GM12878 (cell line): ENCODE results near the gene TMEM232. TPM values are rescaled to one million over a fixed set of nuclear protein-coding genes. Genes with fewer than 3 reads are reported as not detected.

Experiments used
- ATAC-seq: fragments of 200-7000 bp; cut with Tn5 transposase; 3 replicates; pipeline ENCODE4 v1.9.1; 2020; ENCODE audit warnings: mild to moderate bottlenecking, moderate library complexity
- BruUV-seq: library from RNA; stranded (reverse); fragments of 400-500 nt; replicated peaks from 2 replicates; lab custom pipeline; 2021; lab: Mats Ljungman, UMichigan
- CTCF ChIA-PET: fragments of 300-600 bp; sonication (Branson Sonifier 250); formaldehyde crosslinking; extraction: SDS; loops from one replicate; lab custom pipeline; 2021; ENCODE audit warnings: inconsistent platforms; lab: Yijun Ruan, JAX
- POLR2A ChIA-PET: fragments of 350-600 bp; formaldehyde crosslinking; extraction: SDS; loops from one replicate; lab custom pipeline; 2021; ENCODE audit warnings: inconsistent platforms; lab: Charles Lee
- RAD21 ChIA-PET: fragments of 300-600 bp; sonication (Branson Sonifier 250); formaldehyde crosslinking; loops from one replicate; lab custom pipeline; 2023; ENCODE audit warnings: antibody characterized with exemption; ENCODE audit not compliant: unreplicated experiment; lab: Charles Lee
- SMC1A ChIA-PET: fragments of 300-600 bp; sonication (Branson Sonifier 250); formaldehyde crosslinking; loops from one replicate; lab custom pipeline; 2023; ENCODE audit not compliant: unreplicated experiment, uncharacterized antibody; lab: Charles Lee
- DNase-seq: peaks from one replicate; pipeline ENCODE4 v3.0.0-alpha.2; 2011; ENCODE audit warnings: low read depth, low spot score
- FAIRE-seq: peaks from 3 replicates; lab custom pipeline; 2011; peaks lifted over from hg19 to GRCh38; lab: Jason Lieb, UNC
- H2AFZ ChIP-seq: 2 replicates; pipeline ENCODE4 v1.6.0; 2011; ENCODE audit warnings: low read depth, low read length, control low read depth; ENCODE audit not compliant: control insufficient read depth
- H3K27ac ChIP-seq: 2 replicates; pipeline ENCODE4 v1.5.1; 2011; ENCODE audit warnings: control low read depth; ENCODE audit not compliant: control insufficient read depth, insufficient read depth
- H3K27me3 ChIP-seq, 2 experiments: replicated peaks in 1 of 2; 2 replicates each; pipeline versions ENCODE4 v1.6.0 to v1.6.1; 2011; ENCODE audit warnings: low read length in 1 of 2; ENCODE audit not compliant: control insufficient read depth in 2 of 2, insufficient read depth in 2 of 2
- H3K36me3 ChIP-seq, 2 experiments: 2 replicates each; pipeline ENCODE4 v1.5.1; 2011; ENCODE audit warnings: low read length in 1 of 2; ENCODE audit not compliant: control insufficient read depth in 2 of 2, insufficient read depth in 2 of 2
- H3K4me1 ChIP-seq: 2 replicates; pipeline ENCODE4 v1.6.1; 2011; ENCODE audit warnings: mild to moderate bottlenecking, low read length, moderate library complexity, mixed read lengths; ENCODE audit not compliant: control insufficient read depth, insufficient read depth
- H3K4me2 ChIP-seq: 2 replicates; pipeline ENCODE4 v1.6.0; 2011; ENCODE audit warnings: control low read depth; ENCODE audit not compliant: control insufficient read depth, insufficient read depth
- H3K4me3 ChIP-seq: fragments of 200-600 bp; sonication (generic); 2 replicates; pipeline ENCODE4 v1.5.1; 2016
- H3K79me2 ChIP-seq: 2 replicates; pipeline ENCODE4 v1.6.0; 2011; ENCODE audit warnings: low read length; ENCODE audit not compliant: control insufficient read depth, insufficient read depth
- H3K9ac ChIP-seq: 2 replicates; pipeline ENCODE4 v1.8.0; 2011; ENCODE audit warnings: low read length, control low read depth, mixed read lengths; ENCODE audit not compliant: control insufficient read depth, insufficient read depth
- H3K9me3 ChIP-seq: replicated peaks from 3 replicates; pipeline ENCODE4 v1.5.1; 2011; ENCODE audit warnings: mild to moderate bottlenecking, low read length; ENCODE audit not compliant: control insufficient read depth, insufficient read depth
- H4K20me1 ChIP-seq: 2 replicates; pipeline ENCODE4 v1.6.0; 2011; ENCODE audit not compliant: control insufficient read depth, insufficient read depth
- EZH2 ChIP-seq: IDR thresholded peaks from 2 replicates; pipeline ENCODE4 v1.6.1; 2012; ENCODE audit warnings: low read depth, mild to moderate bottlenecking, control low read depth, inconsistent platforms, low read length, borderline replicate concordance; ENCODE audit not compliant: control insufficient read depth
- GATAD2B ChIP-seq: fragments of 450-650 bp; conservative IDR thresholded peaks from 2 replicates; pipeline ENCODE4 v1.6.1; 2017; ENCODE audit warnings: low read depth, mild to moderate bottlenecking, moderate library complexity
- HDGF ChIP-seq: fragments of 450-650 bp; IDR thresholded peaks from 2 replicates; pipeline ENCODE4 v1.6.1; 2016; ENCODE audit warnings: antibody characterized with exemption
- PML ChIP-seq: IDR thresholded peaks from 2 replicates; pipeline ENCODE4 v1.6.1; 2012; ENCODE audit warnings: low read length, inconsistent platforms
- RAD51 ChIP-seq: fragments of 450-650 bp; IDR thresholded peaks from 2 replicates; pipeline ENCODE4 v1.6.1; 2016; ENCODE audit warnings: moderate library complexity, mild to moderate bottlenecking, inconsistent platforms
- RUNX3 ChIP-seq: IDR thresholded peaks from 2 replicates; pipeline ENCODE4 v1.6.1; 2012; ENCODE audit warnings: low read length, inconsistent platforms
- TCF7 ChIP-seq: IDR thresholded peaks from 2 replicates; pipeline ENCODE4 v1.6.1; 2014; ENCODE audit warnings: antibody characterized with exemption, borderline replicate concordance
- WGBS: methylation state at CpG from one replicate; pipeline ENCODE4 v1.1.6; 2016; ENCODE audit warnings: low lambda C conversion rate; ENCODE audit not compliant: insufficient replicate concordance, insufficient coverage; ENCODE audit errors: missing lambda C conversion rate; 5-methylcytosine and 5-hydroxymethylcytosine counted together
- in situ Hi-C: fragments of 300-500 bp; cut with MboI; formaldehyde crosslinking; loops from 9 replicates; pipeline ENCODE4 v1.14.3; 2018; ENCODE audit warnings: mixed read lengths
- intact Hi-C: fragments of 100-400 bp; cut with micrococcal nuclease; formaldehyde crosslinking; loops from one replicate; pipeline ENCODE4 v1.14.2; 2022; ENCODE audit not compliant: unreplicated experiment
- polyA plus RNA-seq, 11 experiments: library from polyadenylated mRNA; depleted of rRNA in 4 of 11; unstranded in 6 of 11; stranded (reverse) in 5 of 11; fragments of >200 nt; fragmentation: Nextera tagmentation in 4 of 11; fragmentation: Illumina TruSeq in 1 of 11; extraction: Ambion mirVana in 4 of 11; extraction: Trizol in 1 of 11; gene quantifications; 1 replicate in 1 of 11; 2 replicates in 10 of 11; pipeline versions ENCODE4 v1.2.1 to v1.2.3, GENCODE V29; 2011 to 2016; ENCODE audit warnings: inconsistent platforms in 2 of 11, missing spikeins in 2 of 11, low read depth in 1 of 11
- total RNA-seq, 4 experiments: library from RNA; depleted of rRNA in 3 of 4; stranded (reverse); fragments of >200 nt in 3 of 4; fragmentation: Illumina TruSeq in 1 of 4; extraction: Trizol in 1 of 4; gene quantifications; 2 replicates each; pipeline versions ENCODE4 v1.2.1 to v1.2.3, GENCODE V29; 2013 to 2021
- TF ChIP-seq, protein P1 (sequence below): IDR thresholded peaks from 2 replicates; pipeline ENCODE4 v1.6.1; 2012; ENCODE audit warnings: low read depth, low read length, improper control_type of control experiment
- TF ChIP-seq, protein P2 (sequence below): IDR thresholded peaks from 2 replicates; pipeline ENCODE4 v1.6.1; 2012; ENCODE audit warnings: low read length, inconsistent platforms
- TF ChIP-seq, protein P3 (sequence below): IDR thresholded peaks from 2 replicates; pipeline ENCODE4 v1.6.1; 2012; ENCODE audit warnings: low read depth, low read length, improper control_type of control experiment

Gene TMEM232
- total and polyA plus RNA-seq, 10 of the 15 experiments (the other 5 are each of a cell fraction or from before 2014, with no cell fraction given), result 0.29 to 1.3 (median 0.91) TPM

DNA sequence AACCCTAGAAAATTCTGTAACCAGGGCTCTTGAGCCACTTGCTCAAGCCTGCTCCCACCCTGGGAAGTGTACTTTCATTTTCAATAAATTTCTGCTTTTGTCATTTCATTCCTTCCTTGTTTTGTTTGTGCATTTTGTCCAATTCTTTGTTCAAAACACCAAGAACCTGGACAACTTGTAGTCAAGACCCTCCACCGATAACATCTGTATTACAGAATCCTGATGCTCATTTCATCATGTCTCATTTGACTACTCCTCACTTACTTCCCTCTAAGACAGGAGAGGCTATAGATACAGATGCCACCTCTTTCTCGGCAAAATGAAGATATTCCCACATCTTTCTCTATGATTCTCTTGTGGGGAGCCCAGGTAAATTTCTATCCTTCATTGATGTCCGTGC, 183.5 kb downstream of the TMEM232 start:
- Histone ChIP-seq H3K27me3 (no peaks in the 10 kb centered on the region), H3K36me3 (no peaks in the 10 kb centered on the region), H3K4me2 (no peak overlapping the region), H3K79me2 (no peaks in the 10 kb centered on the region), H3K27ac (no peak overlapping the region), H3K9ac (no peak overlapping the region), H2AFZ (no peak overlapping the region), H3K9me3 (no peaks in the 10 kb centered on the region), H4K20me1 (no peaks in the 10 kb centered on the region), H3K4me3 (no peak overlapping the region), H3K4me1 (no peaks in the 10 kb centered on the region)
- FAIRE-seq (no peak), DNase-seq (no peak), ATAC-seq (no peak)
- 49% methylated on average over 3 of the region's 3 CpGs for whole genome bisulfite sequencing
- TF ChIP-seq RAD51 (no peak), PML (no peak), GATAD2B (no peak), RUNX3 (no peak), HDGF (no peak), TCF7 (no peak), EZH2 (no peak)
- TF ChIP-seq, protein P1, sequence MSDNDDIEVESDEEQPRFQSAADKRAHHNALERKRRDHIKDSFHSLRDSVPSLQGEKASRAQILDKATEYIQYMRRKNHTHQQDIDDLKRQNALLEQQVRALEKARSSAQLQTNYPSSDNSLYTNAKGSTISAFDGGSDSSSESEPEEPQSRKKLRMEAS, result no peak
- TF ChIP-seq, protein P2, sequence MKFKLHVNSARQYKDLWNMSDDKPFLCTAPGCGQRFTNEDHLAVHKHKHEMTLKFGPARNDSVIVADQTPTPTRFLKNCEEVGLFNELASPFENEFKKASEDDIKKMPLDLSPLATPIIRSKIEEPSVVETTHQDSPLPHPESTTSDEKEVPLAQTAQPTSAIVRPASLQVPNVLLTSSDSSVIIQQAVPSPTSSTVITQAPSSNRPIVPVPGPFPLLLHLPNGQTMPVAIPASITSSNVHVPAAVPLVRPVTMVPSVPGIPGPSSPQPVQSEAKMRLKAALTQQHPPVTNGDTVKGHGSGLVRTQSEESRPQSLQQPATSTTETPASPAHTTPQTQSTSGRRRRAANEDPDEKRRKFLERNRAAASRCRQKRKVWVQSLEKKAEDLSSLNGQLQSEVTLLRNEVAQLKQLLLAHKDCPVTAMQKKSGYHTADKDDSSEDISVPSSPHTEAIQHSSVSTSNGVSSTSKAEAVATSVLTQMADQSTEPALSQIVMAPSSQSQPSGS, result no peak
- TF ChIP-seq, protein P3, sequence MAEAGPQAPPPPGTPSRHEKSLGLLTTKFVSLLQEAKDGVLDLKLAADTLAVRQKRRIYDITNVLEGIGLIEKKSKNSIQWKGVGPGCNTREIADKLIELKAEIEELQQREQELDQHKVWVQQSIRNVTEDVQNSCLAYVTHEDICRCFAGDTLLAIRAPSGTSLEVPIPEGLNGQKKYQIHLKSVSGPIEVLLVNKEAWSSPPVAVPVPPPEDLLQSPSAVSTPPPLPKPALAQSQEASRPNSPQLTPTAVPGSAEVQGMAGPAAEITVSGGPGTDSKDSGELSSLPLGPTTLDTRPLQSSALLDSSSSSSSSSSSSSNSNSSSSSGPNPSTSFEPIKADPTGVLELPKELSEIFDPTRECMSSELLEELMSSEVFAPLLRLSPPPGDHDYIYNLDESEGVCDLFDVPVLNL, result no peak
- in situ Hi-C loops (no loop called here), intact Hi-C loops (no loop called here)
- ChIA-PET SMC1A (no interaction called here), RAD21 (no interaction called here), POLR2A (no interaction called here), CTCF (no interaction called here)
- no TSS peak for BruUV-seq
